ENCODE data around the gene PSMD2. TPM values are rescaled to one million over a fixed set of nuclear protein-coding genes. Genes with fewer than 3 reads are reported as not detected.

The PSMD2 gene
- total RNA-seq, 1 donor from 2014 or later, result 213 TPM

DNA sequence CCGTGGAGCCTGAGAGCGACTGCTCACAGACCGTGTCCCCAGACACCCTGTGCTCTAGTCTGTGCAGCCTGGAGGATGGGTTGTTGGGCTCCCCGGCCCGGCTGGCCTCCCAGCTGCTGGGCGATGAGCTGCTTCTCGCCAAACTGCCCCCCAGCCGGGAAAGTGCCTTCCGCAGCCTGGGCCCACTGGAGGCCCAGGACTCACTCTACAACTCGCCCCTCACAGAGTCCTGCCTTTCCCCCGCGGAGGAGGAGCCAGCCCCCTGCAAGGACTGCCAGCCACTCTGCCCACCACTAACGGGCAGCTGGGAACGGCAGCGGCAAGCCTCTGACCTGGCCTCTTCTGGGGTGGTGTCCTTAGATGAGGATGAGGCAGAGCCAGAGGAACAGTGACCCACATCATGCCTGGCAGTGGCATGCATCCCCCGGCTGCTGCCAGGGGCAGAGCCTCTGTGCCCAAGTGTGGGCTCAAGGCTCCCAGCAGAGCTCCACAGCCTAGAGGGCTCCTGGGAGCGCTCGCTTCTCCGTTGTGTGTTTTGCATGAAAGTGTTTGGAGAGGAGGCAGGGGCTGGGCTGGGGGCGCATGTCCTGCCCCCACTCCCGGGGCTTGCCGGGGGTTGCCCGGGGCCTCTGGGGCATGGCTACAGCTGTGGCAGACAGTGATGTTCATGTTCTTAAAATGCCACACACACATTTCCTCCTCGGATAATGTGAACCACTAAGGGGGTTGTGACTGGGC, 45.7 kb downstream of the PSMD2 start:
- Histone ChIP-seq H3K4me3 (no peak overlapping the region), H3K36me3 (peaks cover 42% of the 10 kb centered on the region), H3K9me3 (replicated peaks) (no peaks in the 10 kb centered on the region), H3K4me1 (peaks cover 18% of the 10 kb centered on the region), H3K27ac (replicated peaks) (peak overlapping the region; percentile 61), H3K27me3 (ENCODE audit: low read depth) (no peaks in the 10 kb centered on the region)
- intact Hi-C loops (cut with micrococcal nuclease), result no loop called here
- TF ChIP-seq, protein P1, sequence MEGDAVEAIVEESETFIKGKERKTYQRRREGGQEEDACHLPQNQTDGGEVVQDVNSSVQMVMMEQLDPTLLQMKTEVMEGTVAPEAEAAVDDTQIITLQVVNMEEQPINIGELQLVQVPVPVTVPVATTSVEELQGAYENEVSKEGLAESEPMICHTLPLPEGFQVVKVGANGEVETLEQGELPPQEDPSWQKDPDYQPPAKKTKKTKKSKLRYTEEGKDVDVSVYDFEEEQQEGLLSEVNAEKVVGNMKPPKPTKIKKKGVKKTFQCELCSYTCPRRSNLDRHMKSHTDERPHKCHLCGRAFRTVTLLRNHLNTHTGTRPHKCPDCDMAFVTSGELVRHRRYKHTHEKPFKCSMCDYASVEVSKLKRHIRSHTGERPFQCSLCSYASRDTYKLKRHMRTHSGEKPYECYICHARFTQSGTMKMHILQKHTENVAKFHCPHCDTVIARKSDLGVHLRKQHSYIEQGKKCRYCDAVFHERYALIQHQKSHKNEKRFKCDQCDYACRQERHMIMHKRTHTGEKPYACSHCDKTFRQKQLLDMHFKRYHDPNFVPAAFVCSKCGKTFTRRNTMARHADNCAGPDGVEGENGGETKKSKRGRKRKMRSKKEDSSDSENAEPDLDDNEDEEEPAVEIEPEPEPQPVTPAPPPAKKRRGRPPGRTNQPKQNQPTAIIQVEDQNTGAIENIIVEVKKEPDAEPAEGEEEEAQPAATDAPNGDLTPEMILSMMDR (IDR thresholded peaks at IDR 0.05; ENCODE audit: borderline replicate concordance), result no peak
- no peak for DNase-seq

GRCh38 chr3:184345317-184346144, 46.5 kb downstream of the PSMD2 start:
- Histone ChIP-seq H3K27ac (replicated peaks) (peak overlapping the region; percentile 61), H3K36me3 (peaks cover 42% of the 10 kb centered on the region), H3K4me1 (peaks cover 16% of the 10 kb centered on the region), H3K9me3 (replicated peaks) (no peaks in the 10 kb centered on the region), H3K27me3 (ENCODE audit: low read depth) (no peaks in the 10 kb centered on the region), H3K4me3 (no peak overlapping the region)
- DNase-seq, result peak; percentile 55
- intact Hi-C loops (cut with micrococcal nuclease), result no loop called here
- TF ChIP-seq, protein P1 (IDR thresholded peaks at IDR 0.05; ENCODE audit: borderline replicate concordance), result peak; percentile 56

GRCh38 chr3:184346480-184347190, 47.6 kb downstream of the PSMD2 start:
- Histone ChIP-seq H3K27ac (replicated peaks) (no peak overlapping the region), H3K4me3 (no peak overlapping the region), H3K36me3 (peaks cover 37% of the 10 kb centered on the region), H3K27me3 (ENCODE audit: low read depth) (no peaks in the 10 kb centered on the region), H3K9me3 (replicated peaks) (no peaks in the 10 kb centered on the region), H3K4me1 (peaks cover 16% of the 10 kb centered on the region)
- TF ChIP-seq, protein P1 (IDR thresholded peaks at IDR 0.05; ENCODE audit: borderline replicate concordance), result no peak
- intact Hi-C loops (cut with micrococcal nuclease), result no loop called here
- no peak for DNase-seq

GRCh38 chr3:184347321-184348056, 48.4 kb downstream of the PSMD2 start:
- no peak overlapping the region for H3K27ac ChIP-seq (replicated peaks)
- H3K36me3 ChIP-seq, result peaks cover 34% of the 10 kb centered on the region
- DNase-seq, result no peak
- intact Hi-C loops (cut with micrococcal nuclease), result no loop called here
- TF ChIP-seq, protein P1 (IDR thresholded peaks at IDR 0.05; ENCODE audit: borderline replicate concordance), result no peak
- H3K9me3 ChIP-seq (replicated peaks), result no peaks in the 10 kb centered on the region
- H3K4me1 ChIP-seq, result peaks cover 16% of the 10 kb centered on the region
- H3K27me3 ChIP-seq (ENCODE audit: low read depth), result no peaks in the 10 kb centered on the region
- H3K4me3 ChIP-seq, result no peak overlapping the region

GRCh38 chr3:184348057-184348382, 49.0 kb downstream of the PSMD2 start:
- intact Hi-C loops (cut with micrococcal nuclease), result no loop called here
- TF ChIP-seq, protein P1 (IDR thresholded peaks at IDR 0.05; ENCODE audit: borderline replicate concordance), result no peak
- no peak overlapping the region for H3K27ac ChIP-seq (replicated peaks)
- no peaks in the 10 kb centered on the region for H3K27me3 ChIP-seq (ENCODE audit: low read depth)
- H3K9me3 ChIP-seq (replicated peaks), result no peaks in the 10 kb centered on the region
- H3K4me1 ChIP-seq, result peaks cover 16% of the 10 kb centered on the region
- no peak overlapping the region for H3K4me3 ChIP-seq
- DNase-seq, result no peak
- H3K36me3 ChIP-seq, result peaks cover 31% of the 10 kb centered on the region

All from left ventricle myocardium inferior (tissue), 1 donor.